Upper lobe of left lung (tissue), 6 donors: ENCODE results near the gene BTBD9. TPM values are rescaled to one million over a fixed set of nuclear protein-coding genes. Genes with fewer than 3 reads are reported as not detected.

Experiments
- ATAC-seq, 2 donors: fragments of 200-7000 bp; cut with Tn5 transposase; one replicate each; pipeline ENCODE4 v1.9.1; 2022; ENCODE audit warnings: mild to moderate bottlenecking in 2 of 2, moderate library complexity in 2 of 2; ENCODE audit not compliant: low FRiP score in 2 of 2
- DNase-seq, 2 donors: peaks; one replicate each; pipeline ENCODE4 v3.0.0-alpha.2; 2019 to 2020
- H3K27ac ChIP-seq, 4 donors: fragments of 200-600 bp; sonication (generic); one replicate each; pipeline ENCODE4 v1.5.1; 2016 to 2019
- H3K27me3 ChIP-seq, 4 donors: fragments of 200-600 bp; sonication (generic); one replicate each; pipeline ENCODE4 v1.5.1; 2017 to 2019
- H3K36me3 ChIP-seq, 4 donors: fragments of 200-600 bp; sonication (generic); one replicate each; pipeline ENCODE4 v1.5.1; 2016 to 2019
- H3K4me1 ChIP-seq, 4 donors: fragments of 200-600 bp; sonication (generic); one replicate each; pipeline ENCODE4 v1.5.1; 2018 to 2019
- H3K4me3 ChIP-seq, 4 donors: fragments of 200-600 bp; sonication (generic); one replicate each; pipeline ENCODE4 v1.5.1; 2017 to 2019; ENCODE audit warnings: mild to moderate bottlenecking in 2 of 4, moderate library complexity in 1 of 4
- H3K9me3 ChIP-seq, 4 donors: fragments of 200-600 bp; sonication (generic); one replicate each; pipeline ENCODE4 v1.5.1; 2018 to 2019
- CTCF ChIP-seq, 6 experiments: fragments of 450-650 bp in 4 of 6; fragments of 200-600 bp in 2 of 6; sonication (generic) in 2 of 6; IDR thresholded peaks; one replicate each; pipeline ENCODE4 v1.5.1; 2016 to 2019; ENCODE audit warnings: antibody characterized with exemption in 6 of 6
- EP300 ChIP-seq, 4 donors: sonication (generic); formaldehyde crosslinking; IDR thresholded peaks; one replicate each; pipeline ENCODE4 v1.5.1; 2017; ENCODE audit warnings: antibody characterized with exemption in 4 of 4, control low read depth in 2 of 4
- POLR2A ChIP-seq, 4 donors: fragments of 450-650 bp; IDR thresholded peaks; one replicate each; pipeline ENCODE4 v1.5.1; 2016 to 2017; ENCODE audit warnings: antibody characterized with exemption in 4 of 4, mild to moderate bottlenecking in 2 of 4
- POLR2AphosphoS5 ChIP-seq, 2 donors: sonication (generic); formaldehyde crosslinking; IDR thresholded peaks; one replicate each; pipeline ENCODE4 v1.5.1; 2017; ENCODE audit warnings: antibody characterized with exemption in 2 of 2
- WGBS, 2 donors: methylation state at CpG; one replicate each; pipeline ENCODE4 v1.1.5; 2017 to 2018; 5-methylcytosine and 5-hydroxymethylcytosine counted together
- total RNA-seq, 6 donors: library from RNA; depleted of rRNA in 4 of 6; stranded (reverse); fragments of >200 nt in 4 of 6; gene quantifications; one replicate each; pipeline versions ENCODE4 v1.1.0 to v1.2.1, GENCODE V29; 2016 to 2021
- donor health status: DM: no; HTN: no; CAD: no; lungs with moderate emphysema.
- donor health status: DM: no; HTN: yes; CAD: no; lungs with severe emphysema.

Gene BTBD9
- total RNA-seq, 6 donors from 2014 or later: 18.2 to 60.8 (median 44.9) TPM

GRCh38 chr6:38175786-38176185, 463.9 kb downstream of the BTBD9 start:
- Histone ChIP-seq H3K9me3 (no peaks in the 10 kb centered on the region), H3K4me3 (no peak overlapping the region), H3K27me3 (no peaks in the 10 kb centered on the region), H3K36me3 (peaks cover 0 to 23% (median 4%) of the 10 kb centered on the region in 4 donors), H3K4me1 (no peaks in the 10 kb centered on the region), H3K27ac (no peak overlapping the region)
- no peak for ATAC-seq
- 89 to 99% methylated on average over 9 to 10 of the region's 11 CpGs for WGBS, 2 donors
- no peak for TF ChIP-seq POLR2AphosphoS5 (IDR thresholded peaks at IDR 0.05)
- TF ChIP-seq POLR2A (IDR thresholded peaks at IDR 0.05): no peak
- no peak for DNase-seq

- no peak overlapping the region for H3K27ac ChIP-seq
- H3K36me3 ChIP-seq: peaks cover 0 to 23% (median 4%) of the 10 kb centered on the region in 4 donors
- no peaks in the 10 kb centered on the region for H3K4me1 ChIP-seq
- DNase-seq (no peak), ATAC-seq (no peak)
- H3K4me3 ChIP-seq: no peak overlapping the region
- TF ChIP-seq CTCF (IDR thresholded peaks at IDR 0.05): no peak
- TF ChIP-seq POLR2AphosphoS5 (IDR thresholded peaks at IDR 0.05): no peak
- no peak for TF ChIP-seq POLR2A (IDR thresholded peaks at IDR 0.05)
- TF ChIP-seq EP300 (IDR thresholded peaks at IDR 0.05): no peak
- WGBS, 2 donors: 97% methylated on average over 12 to 22 of the region's 22 CpGs
- no peaks in the 10 kb centered on the region for H3K27me3 ChIP-seq
- H3K9me3 ChIP-seq: no peaks in the 10 kb centered on the region
These were observed 464.8 kb downstream of the BTBD9 start for GRCh38 chr6:38174806-38175495.

- Histone ChIP-seq H3K27ac (no peak overlapping the region), H3K4me1 (no peaks in the 10 kb centered on the region), H3K9me3 (no peaks in the 10 kb centered on the region), H3K4me3 (no peak overlapping the region), H3K36me3 (peaks cover 0 to 23% (median 4%) of the 10 kb centered on the region in 4 donors), H3K27me3 (no peaks in the 10 kb centered on the region)
- no peak for TF ChIP-seq EP300 (IDR thresholded peaks at IDR 0.05)
- no peak for TF ChIP-seq POLR2AphosphoS5 (IDR thresholded peaks at IDR 0.05)
- no peak for TF ChIP-seq POLR2A (IDR thresholded peaks at IDR 0.05)
- no peak for TF ChIP-seq CTCF (IDR thresholded peaks at IDR 0.05)
- no peak for DNase-seq
- ATAC-seq: no peak
- WGBS, 2 donors: 97% methylated on average over 8 of the region's 8 CpGs
These were observed 465.4 kb downstream of the BTBD9 start for GRCh38 chr6:38174315-38174714.

- H3K4me1 ChIP-seq: no peaks in the 10 kb centered on the region
- ATAC-seq: no peak
- no peak for DNase-seq
- H3K27ac ChIP-seq: no peak overlapping the region
- H3K9me3 ChIP-seq: no peaks in the 10 kb centered on the region
- H3K36me3 ChIP-seq: peaks cover 0 to 23% (median 4%) of the 10 kb centered on the region in 4 donors
- TF ChIP-seq CTCF (IDR thresholded peaks at IDR 0.05): no peak
- TF ChIP-seq POLR2AphosphoS5 (IDR thresholded peaks at IDR 0.05): no peak
- TF ChIP-seq POLR2A (IDR thresholded peaks at IDR 0.05): no peak
- TF ChIP-seq EP300 (IDR thresholded peaks at IDR 0.05): no peak
- no peaks in the 10 kb centered on the region for H3K27me3 ChIP-seq
- whole genome bisulfite sequencing, 2 donors: 87 to 93% methylated on average over 11 of the region's 11 CpGs
- no peak overlapping the region for H3K4me3 ChIP-seq
These were observed 465.8 kb downstream of the BTBD9 start for GRCh38 chr6:38173909-38174308.

GRCh38 chr6:38172739-38173410, 466.9 kb downstream of the BTBD9 start:
- ATAC-seq: no peak
- DNase-seq: no peak
- no peaks in the 10 kb centered on the region for H3K27me3 ChIP-seq
- H3K4me3 ChIP-seq: no peak overlapping the region
- H3K9me3 ChIP-seq: no peaks in the 10 kb centered on the region
- H3K36me3 ChIP-seq: peaks cover 0 to 23% (median 4%) of the 10 kb centered on the region in 4 donors
- H3K27ac ChIP-seq: no peak overlapping the region
- WGBS, 2 donors: 87 to 91% methylated on average over 7 to 15 of the region's 15 CpGs
- TF ChIP-seq POLR2AphosphoS5 (IDR thresholded peaks at IDR 0.05) (no peak), CTCF (IDR thresholded peaks at IDR 0.05) (no peak), EP300 (IDR thresholded peaks at IDR 0.05) (no peak), POLR2A (IDR thresholded peaks at IDR 0.05) (no peak)
- H3K4me1 ChIP-seq: no peaks in the 10 kb centered on the region
